H1 (cell line): Measurements from ENCODE around the gene TFB2M. TPM values are rescaled to one million over a fixed set of nuclear protein-coding genes. Genes with fewer than 3 reads are reported as not detected.

Experiments
- BCL11A ChIP-seq, 2 experiments: IDR thresholded peaks; one replicate each; pipeline ENCODE4 v1.6.1; 2011; ENCODE audit warnings: low read depth in 2 of 2, low read length in 2 of 2, mild to moderate bottlenecking in 2 of 2
- CREB1 ChIP-seq: IDR thresholded peaks from 2 replicates; pipeline ENCODE4 v1.6.1; 2012; ENCODE audit warnings: inconsistent platforms
- GABPA ChIP-seq: IDR thresholded peaks from 2 replicates; pipeline ENCODE4 v1.6.1; 2011; ENCODE audit warnings: mild to moderate bottlenecking, low read length, moderate library complexity, borderline replicate concordance; ENCODE audit not compliant: insufficient read depth
- SAP30 ChIP-seq: fragments of 300-600 bp; sonication (generic); IDR thresholded peaks from 2 replicates; pipeline ENCODE4 v1.7.1; 2012; ENCODE audit warnings: low read length, moderate library complexity, mild to moderate bottlenecking, inconsistent platforms; ENCODE audit not compliant: insufficient read depth, insufficient replicate concordance
- polyA plus RNA-seq, 7 experiments: library from polyadenylated mRNA; depleted of rRNA in 3 of 7; stranded (reverse) in 5 of 7; unstranded in 2 of 7; fragments of >200 nt in 5 of 7; fragments of 200-250 nt in 2 of 7; gene quantifications; 1 replicate in 5 of 7; 2 replicates in 1 of 7; 4 replicates in 1 of 7; pipeline versions ENCODE4 v1.2.1 to v1.2.3, GENCODE V29; 2011 to 2013; ENCODE audit warnings: missing spikeins in 2 of 7, mixed read lengths in 2 of 7
- total RNA-seq: library from RNA; stranded (reverse); fragmentation: NEBNext Ultra II Directional; extraction: Animal tissue kit (Norgen Biotek cat#: 25700); gene quantifications from 2 replicates; pipeline ENCODE4 v1.2.1, GENCODE V29; 2021
- TF ChIP-seq, protein P1 (sequence below): IDR thresholded peaks from 2 replicates; pipeline ENCODE4 v1.6.1; 2012; ENCODE audit warnings: inconsistent platforms

TFB2M gene
- total and polyA plus RNA-seq, 2 of the 8 experiments (the other 6 are each of a cell fraction or from before 2014, with no cell fraction given), result 10.4 to 22.0 TPM

DNA sequence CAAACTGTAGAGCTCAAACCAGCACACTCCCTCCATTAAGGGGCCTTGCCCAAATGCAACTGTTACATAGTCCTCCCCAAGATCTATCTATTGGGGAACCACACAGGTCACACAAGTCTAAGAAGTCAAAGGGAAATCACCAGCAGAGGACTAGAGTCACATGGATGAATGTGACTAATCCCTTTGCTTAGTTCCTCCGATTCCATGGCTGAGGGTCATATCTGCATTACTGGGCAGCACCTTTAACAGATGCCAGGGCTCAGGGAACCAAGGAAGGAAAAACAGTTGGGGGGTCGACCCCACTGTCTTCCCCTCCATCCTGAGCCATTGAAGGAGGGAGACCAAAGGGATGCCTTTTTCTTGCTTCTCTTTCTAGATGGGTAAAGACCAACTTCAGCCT, 35.6 kb downstream of the TFB2M start (continued):
- TF ChIP-seq SAP30 (no peak), CREB1 (no peak), GABPA (no peak), BCL11A (IDR thresholded peaks at IDR 0.05; ENCODE audit: low read depth in 2 of 2, low read length in 2 of 2) (no peak)
- TF ChIP-seq, protein P1, sequence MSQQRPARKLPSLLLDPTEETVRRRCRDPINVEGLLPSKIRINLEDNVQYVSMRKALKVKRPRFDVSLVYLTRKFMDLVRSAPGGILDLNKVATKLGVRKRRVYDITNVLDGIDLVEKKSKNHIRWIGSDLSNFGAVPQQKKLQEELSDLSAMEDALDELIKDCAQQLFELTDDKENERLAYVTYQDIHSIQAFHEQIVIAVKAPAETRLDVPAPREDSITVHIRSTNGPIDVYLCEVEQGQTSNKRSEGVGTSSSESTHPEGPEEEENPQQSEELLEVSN, result no peak
- TF ChIP-seq, all 59 proteins: peak for 0
